ENCODE measurements around the gene FOCAD. TPM values are rescaled to one million over a fixed set of nuclear protein-coding genes. Genes with fewer than 3 reads are reported as not detected.

FOCAD gene
- total RNA-seq, 1 experiment from 2014 or later, result 43.3 TPM

- Histone ChIP-seq H3K4me1 (ENCODE audit: insufficient read depth, low read length) (no peaks in the 10 kb centered on the region), H4K5ac (ENCODE audit: insufficient read length, low read depth, low read length) (no peak overlapping the region), H3K23me2 (ENCODE audit: insufficient read length, low read depth, low read length, poor library complexity, severe bottlenecking) (no peaks in the 10 kb centered on the region), H3T11ph (ENCODE audit: low read length) (no peak overlapping the region), H3K79me1 (ENCODE audit: insufficient read depth, low read depth, low read length, poor library complexity, severe bottlenecking) (no peaks in the 10 kb centered on the region), H2BK15ac (ENCODE audit: low read depth, low read length) (no peak overlapping the region), H3K4ac (ENCODE audit: low read depth, low read length) (no peak overlapping the region), H2AK5ac (ENCODE audit: insufficient read length, low read length) (no peak overlapping the region), H2BK20ac (ENCODE audit: low read depth, low read length, poor library complexity, severe bottlenecking) (no peak overlapping the region), H3K56ac (ENCODE audit: insufficient read length, low read depth, low read length) (no peak overlapping the region), H3K27me3 (ENCODE audit: insufficient read depth, low read length) (no peaks in the 10 kb centered on the region), H2BK12ac (ENCODE audit: insufficient read length, low read depth, low read length) (no peak overlapping the region), H4K20me1 (ENCODE audit: control insufficient read depth, insufficient read depth, insufficient read length) (no peaks in the 10 kb centered on the region), H2BK120ac (ENCODE audit: low read depth, low read length, poor library complexity, severe bottlenecking) (no peak overlapping the region), H3K79me2 (ENCODE audit: insufficient read depth, low read length) (no peaks in the 10 kb centered on the region), H3K18ac (ENCODE audit: insufficient read length, low read depth, low read length) (no peak overlapping the region), H3K4me2 (ENCODE audit: insufficient read depth, insufficient read length, low read length) (no peak overlapping the region), H4K8ac (replicated peaks; ENCODE audit: insufficient read length, low read depth, low read length) (no peak overlapping the region), H4K91ac (ENCODE audit: insufficient read length, low read depth, low read length) (no peak overlapping the region), H3K9me3 (ENCODE audit: control insufficient read depth, low read depth, low read length) (no peaks in the 10 kb centered on the region), H2AFZ (ENCODE audit: low read length) (no peak overlapping the region), H3K27ac (ENCODE audit: insufficient read length, low read depth, low read length) (no peak overlapping the region), H3K9ac (ENCODE audit: extremely low read depth, insufficient read length, low read length) (no peak overlapping the region), H3K14ac (ENCODE audit: insufficient read depth, low read length) (no peak overlapping the region), H2BK5ac (ENCODE audit: insufficient read length, low read length) (no peak overlapping the region), H3K23ac (ENCODE audit: insufficient read length, low read depth, low read length) (no peak overlapping the region)
- DNase-seq, result no peak
- H3K27me3 Mint-ChIP-seq (ENCODE audit: low read depth), result no peaks in the 10 kb centered on the region
- no peak overlapping the region for H3K4me3 Mint-ChIP-seq
- H3K27ac Mint-ChIP-seq, result no peak overlapping the region
- no peaks in the 10 kb centered on the region for H3K9me3 Mint-ChIP-seq
- H3K4me1 Mint-ChIP-seq, result no peaks in the 10 kb centered on the region
- TF ChIP-seq CTCF (conservative IDR thresholded peaks at IDR 0.05), result no peak
- H3K36me3 Mint-ChIP-seq (ENCODE audit: insufficient read depth in 1 of 3, low read depth in 3 of 3), result no peaks in the 10 kb centered on the region
These were observed 215.0 kb downstream of the FOCAD start for GRCh38 chr9:20898885-20899554.
